Left kidney (tissue), 2 donors: ENCODE measurements around the gene CD47. TPM values are rescaled to one million over a fixed set of nuclear protein-coding genes. Genes with fewer than 3 reads are reported as not detected.

Experiments used
- DNase-seq: peaks from one replicate; pipeline ENCODE4 v3.0.0-alpha.2; 2013
- polyA plus RNA-seq: library from polyadenylated mRNA; unstranded; fragments of 120-200 nt; gene quantifications from one replicate; pipeline ENCODE4 v1.2.1, GENCODE V29; 2013; ENCODE audit not compliant: insufficient read length

The CD47 gene
- polyA plus RNA-seq, 1 donor = 90.2 TPM

DNA sequence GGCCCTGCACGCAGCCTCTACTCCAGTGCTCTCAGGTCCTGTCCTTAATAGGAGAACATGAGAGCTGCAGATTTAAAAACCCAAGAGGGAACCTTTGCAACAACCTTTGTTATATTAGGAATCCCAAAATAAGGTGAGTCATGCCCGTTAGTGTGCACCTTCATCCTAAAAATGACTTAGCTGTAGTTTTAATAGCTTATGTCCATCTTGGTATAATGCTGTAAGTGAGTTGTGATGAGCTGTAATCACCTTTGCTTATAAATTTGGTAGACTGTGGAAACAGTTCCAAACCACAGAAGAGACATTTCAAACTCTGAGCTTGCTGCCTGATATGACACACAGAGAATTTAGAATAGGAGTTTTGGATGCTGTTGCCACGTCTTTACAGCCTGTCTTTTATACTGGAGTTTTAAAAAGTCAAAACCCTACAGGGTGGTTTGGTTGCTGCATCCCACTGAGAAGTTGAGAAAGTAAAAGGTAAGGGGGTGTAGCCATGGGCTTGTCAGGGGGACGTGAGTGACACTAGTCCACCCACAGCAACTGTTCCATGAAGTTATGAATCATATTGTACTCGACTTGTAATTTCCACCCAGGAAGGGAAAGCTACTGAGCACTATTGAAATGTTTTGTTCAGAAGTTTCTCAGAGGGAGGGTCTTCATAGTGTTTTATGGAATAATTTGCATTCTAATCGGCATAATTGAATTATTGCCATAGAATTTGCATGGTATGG lies 27.4 kb upstream of the CD47 start:
- no peak for DNase-seq

DNA sequence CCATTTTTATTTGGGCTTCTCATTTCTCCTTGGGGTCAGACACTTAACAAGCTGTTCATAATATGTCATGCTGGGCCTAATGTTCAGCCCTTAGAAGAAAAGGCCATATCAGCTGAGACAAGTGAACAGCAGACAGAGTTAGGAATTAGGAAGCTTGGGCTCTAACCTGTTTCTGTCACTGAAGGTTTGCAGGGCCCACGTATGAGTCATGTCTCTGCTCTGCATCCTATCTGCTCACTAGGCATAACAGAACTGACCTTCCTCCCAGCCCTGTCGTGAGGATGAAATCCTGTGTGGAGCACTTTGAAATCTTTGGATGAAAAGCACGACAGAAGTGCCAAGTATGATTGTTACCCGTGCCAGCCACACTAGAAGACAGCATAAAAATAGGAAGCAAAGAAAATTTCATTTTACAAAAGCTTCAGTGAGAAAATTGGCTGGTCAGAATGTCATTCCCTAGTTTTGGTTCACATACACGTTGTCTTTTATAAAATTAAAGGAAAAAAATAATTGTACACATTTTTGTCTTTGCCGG lies 26.5 kb upstream of the CD47 start:
- no peak for DNase-seq

DNA sequence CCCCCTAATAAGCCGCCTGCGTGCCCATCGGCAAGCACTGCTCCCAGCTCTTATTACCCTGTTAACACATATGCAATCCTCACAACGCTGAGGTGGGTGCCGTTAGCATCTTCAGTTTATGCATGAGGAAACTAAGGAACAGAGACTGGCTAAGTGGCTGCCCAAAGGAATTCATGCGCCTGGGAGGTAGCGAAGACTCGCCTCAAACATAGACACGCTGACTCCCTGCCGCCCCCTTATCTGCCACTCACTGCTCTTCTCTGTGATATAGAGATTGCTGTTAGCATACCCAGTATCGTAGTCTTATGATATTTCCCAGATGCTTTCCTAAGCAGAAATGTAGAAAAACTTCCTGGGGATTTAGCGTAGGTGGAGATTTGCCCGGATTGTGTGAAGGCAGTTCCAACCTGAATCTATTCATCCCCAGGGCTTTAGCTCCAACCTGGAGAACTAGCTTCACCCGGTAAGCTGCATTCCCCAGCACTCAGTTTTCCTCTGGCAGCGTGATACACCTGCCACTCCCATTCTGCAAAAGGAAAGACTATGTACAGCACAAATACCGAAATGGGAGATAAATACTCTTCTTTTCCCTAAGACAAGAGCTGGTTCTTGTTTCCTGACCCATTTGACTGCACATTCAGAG lies 23.7 kb upstream of the CD47 start:
- no peak for DNase-seq

DNA sequence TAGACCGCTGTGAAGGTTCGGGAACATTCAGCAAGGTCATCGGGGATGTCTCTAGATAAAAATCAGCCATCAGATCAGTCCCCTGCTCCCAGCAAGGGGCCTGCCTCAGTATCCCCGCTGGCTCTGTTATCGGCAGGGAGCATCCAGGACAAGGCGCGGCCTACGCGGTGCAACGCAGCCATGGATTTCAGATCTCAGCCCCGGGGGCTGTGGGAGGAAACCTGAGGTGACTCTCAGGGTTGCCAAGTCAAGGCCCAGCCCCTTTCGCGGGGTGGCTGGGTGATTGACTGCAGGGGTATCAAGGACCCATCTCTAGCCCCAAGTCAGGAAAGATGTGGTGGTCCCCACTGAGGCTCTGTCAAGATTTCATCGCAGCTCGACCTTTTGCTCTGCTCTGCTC lies 23.1 kb upstream of the CD47 start:
- DNase-seq = no peak

DNA sequence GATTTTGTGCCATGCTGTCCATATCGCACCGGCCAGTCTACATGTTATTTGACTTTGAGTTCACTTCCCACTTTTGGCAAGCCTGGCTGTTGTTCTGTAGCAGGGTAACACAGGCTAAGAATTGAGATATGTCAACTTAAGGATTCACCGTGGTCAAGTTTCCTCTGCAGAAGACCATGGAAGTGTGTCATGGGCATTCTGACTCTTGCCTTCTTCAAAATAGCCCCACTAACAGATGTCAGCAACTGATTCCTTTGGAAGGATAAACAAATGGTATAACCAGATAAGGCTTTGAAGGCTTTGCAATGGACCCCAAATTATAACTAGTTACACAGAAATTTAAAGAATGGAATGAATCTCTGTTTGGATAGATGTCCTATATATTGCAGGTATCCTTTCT lies 20.1 kb upstream of the CD47 start:
- DNase-seq = no peak

DNA sequence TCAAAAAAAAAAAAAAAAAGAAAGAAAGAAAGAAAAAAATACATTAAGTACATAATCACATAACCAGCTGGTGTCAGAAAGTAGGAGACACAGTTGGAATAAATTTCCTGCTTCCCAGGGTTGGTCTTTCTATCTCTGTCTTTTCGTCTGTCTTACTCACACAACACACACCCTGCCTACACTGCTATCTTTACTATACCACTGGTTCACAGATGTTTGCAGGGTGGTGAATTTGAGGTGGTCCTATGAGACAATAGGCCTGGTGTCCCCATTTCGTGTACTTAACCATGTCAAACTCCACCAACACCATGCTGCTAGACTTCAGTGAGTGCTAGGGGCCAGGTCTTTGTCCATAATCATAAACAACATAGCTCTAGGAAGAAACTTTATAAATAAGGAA lies 17.6 kb upstream of the CD47 start:
- DNase-seq = no peak

DNA sequence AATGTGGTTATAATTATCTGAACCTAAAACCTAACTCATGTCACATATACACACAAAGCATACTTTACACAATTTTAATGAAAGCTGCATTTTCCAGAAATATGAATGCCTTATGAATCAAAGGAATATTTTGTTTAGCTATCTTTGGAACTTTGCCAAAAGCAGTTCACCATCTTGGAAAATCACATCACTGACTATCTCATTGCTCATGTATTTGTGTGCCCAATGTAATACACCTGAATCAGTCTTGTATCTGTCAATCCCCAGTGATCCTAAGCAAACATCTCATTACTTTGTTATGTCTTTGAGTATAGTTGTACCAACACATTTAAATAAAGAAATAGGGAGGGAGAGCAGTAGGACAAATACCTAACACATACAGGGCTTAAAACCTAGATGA lies 15.6 kb upstream of the CD47 start:
- no peak for DNase-seq

DNA sequence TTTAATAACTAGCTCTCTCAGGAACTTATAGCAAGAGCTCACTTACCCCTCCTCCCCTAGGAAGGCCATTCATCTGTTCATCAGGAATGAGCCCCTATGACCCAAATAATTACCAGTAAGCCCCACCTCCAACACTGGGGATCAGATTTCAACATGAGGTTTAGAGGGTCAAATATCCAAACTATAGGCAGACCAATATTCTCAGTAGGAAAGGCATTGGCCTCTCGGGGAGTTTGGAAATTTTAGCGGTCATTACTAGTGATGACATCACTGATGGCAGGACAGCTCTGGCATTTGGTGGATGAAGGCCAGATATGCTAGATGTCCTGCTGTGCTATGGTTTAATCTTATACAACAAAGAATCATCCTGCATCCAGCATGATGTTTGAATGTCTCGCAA lies 15.2 kb upstream of the CD47 start:
- DNase-seq = no peak

DNA sequence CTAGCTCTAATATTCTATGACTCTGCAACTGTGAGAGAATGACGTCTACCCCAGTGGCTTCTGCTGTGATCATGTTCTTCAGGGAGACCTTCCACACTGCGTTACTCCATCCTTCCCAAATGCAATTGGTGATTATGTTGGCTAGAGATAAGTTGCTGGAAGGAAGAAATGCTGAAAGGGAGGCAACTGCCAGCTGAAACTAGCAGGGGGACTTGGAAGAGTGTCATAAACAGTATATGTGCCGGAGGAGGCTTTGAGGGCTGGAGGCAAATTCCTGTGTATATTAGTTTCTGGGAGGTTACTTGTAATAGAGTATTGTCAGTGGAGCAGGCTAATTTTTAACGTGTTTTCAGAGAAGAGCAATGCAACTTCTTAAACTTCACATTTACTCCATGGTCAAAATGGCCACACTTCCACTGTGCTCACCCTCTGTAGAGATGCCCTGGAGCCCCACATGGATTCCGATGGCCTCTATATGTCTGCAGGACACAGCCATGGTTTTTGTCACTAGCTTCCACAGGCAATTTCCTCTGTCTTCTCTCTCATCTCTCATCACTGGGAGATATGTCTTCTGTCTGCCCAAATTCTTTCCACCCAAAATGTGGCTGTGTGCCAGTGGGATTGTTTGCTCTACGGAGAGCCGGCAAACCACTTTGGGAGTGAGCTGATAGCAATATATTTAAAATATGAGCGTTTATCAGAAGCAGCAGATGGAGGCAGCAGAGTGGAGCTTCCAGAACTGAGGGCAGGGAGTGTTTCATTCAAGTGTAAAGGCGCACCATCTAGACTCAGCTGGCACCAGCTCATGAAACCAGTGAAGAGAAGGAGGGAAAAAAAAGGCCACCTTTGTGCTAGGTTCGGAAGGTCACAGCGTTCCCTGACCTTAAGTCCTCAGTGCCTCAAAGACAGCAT lies 13.3 kb upstream of the CD47 start:
- DNase-seq = no peak

DNA sequence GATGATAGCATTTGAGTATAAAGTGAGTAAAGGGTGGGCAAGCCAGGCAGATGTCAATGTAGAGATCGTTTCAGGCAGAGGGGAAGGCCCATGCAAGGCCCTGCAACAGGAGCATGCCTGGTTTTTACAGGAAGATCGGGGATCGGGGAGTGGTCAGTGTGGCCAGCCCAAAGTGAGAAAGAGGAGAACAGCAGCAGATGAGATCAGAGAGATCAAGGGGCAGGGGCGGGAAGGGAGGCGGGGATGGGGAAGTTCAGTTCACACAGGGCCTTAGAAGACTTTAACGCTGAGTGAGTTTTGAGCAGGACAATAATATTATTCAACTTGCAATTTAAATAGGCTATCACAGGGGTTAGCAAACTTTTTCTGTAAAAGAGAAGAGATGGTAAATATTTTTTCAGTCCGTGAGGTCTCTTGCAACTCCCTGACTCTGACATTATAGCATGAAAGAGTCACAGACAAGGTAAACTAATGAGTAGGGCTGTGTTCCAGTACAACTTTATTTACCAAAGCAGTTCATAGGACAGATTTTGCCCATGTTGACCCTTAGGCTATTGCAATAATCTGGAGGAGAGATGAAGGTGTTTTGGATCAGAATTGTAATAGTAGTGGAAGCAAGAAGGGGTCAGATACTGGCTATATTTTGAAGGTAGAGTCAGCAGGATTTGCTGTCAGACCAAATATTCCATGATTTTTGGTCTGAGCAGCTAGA lies 12.4 kb upstream of the CD47 start:
- no peak for DNase-seq

DNA sequence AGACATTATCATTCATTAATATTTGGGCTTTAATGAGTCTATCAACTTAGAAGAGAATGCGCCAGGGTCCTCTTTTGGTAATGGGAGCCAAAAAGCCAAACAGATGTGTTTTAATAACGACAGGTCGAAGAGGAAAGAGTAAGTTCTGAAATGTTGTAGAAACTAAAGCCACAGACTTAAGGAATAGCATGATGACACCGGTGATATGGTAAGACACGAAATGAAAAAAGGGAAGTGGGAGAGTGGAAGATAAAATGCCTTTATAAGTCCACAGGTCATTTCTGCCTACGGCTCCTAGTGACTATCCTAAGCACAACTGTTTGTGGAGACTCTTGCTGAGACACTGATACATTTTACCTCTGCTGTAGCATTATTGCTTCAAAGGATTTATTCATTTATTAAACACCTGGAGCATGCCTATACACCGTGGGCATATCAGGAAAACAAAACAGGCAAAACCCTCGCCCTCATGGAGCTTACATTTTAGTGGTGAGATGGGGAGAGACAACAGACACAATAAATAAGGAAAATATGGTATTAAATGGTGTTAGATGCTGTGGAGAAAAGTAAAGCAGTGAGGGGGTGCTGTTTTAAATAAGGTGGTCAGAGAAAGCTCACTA lies 11.7 kb upstream of the CD47 start:
- DNase-seq = no peak

DNA sequence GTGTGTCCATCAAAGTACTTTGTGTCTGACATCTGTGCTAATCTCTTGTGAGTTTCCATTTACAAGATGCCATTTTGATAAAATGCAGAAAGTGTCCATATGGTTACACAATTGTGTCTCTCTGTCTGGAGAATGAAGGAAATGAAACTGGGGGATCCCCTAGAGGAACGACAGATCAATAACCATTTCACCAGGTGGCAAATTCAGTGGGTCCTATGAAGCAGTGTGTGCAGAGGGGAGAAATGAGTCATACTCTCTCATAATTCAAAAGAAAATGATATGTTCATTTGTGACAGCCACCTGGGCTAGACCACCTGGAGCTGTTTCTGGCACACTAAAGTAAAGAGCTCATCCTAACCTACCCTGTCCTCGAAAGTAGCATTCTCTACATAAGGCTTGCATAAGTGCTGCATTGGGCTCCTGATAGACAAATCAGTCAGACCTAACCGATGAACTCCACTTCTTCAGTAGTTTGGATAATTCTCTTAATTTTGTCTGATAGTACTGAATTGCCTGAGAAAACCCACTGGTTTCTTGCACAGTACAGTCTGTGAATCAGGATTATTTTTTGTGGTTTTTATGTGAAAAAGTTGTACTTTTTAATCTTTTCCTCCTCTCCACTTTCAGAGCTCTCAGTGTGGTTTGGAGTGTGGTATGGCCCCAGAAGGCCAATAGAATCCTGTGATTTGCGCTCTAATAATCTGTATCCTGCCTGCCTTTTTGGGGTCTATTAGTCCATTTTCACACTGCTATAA lies 10.3 kb upstream of the CD47 start:
- DNase-seq = no peak

DNA sequence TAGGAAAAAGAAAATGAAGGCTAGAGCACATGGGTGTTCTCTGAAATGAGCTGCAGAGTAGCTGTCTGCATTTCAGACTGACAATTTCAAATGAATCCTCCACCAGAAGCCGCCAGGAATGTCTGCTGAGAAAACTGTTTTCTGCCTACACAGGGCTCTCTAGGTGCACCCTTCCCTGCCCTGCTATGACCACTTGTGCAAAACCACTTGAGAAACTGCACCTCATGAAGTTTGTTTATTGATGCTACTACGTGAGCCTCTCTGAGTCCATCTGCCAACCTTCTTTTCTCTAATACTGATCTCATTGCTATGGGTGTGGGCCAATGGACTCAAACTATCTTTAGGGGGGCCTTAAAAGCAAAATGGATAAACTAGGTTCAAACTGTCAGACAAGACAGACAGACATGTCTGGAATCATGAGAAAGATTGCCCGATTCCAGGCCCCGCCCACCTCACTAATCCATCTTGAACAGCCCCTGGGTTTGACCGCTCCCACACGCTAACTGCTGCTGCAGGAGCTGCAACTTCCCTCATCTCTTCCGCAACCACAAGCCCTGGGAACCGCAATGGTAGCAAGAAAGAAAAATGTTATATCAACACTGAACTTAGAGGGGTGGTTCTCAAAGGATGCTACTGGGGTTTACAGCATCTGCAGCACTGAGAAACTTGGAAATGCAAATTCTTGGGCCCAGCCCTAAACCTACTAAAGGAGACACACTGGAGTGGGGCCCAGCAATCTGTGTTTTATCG lies 9.0 kb upstream of the CD47 start:
- DNase-seq = no peak

DNA sequence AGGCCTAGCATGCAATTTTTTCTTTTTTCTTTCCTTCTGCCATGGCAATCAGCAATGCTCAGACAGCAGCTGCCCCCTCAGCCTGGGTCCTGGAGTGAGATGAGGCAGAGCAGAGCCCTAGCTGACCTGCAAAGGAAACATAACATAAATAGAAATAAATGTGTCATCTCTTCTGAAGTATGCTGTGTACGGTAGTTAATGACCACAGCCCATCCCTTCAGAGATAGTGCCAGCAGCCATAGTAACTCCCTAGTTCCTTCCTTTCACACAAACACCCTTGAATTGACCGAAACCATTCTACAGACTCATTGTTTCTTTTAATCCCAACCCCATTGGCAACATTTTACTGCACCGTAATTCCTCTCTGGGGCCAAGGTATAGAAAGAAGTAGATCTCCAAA lies 8.4 kb upstream of the CD47 start:
- no peak for DNase-seq

DNA sequence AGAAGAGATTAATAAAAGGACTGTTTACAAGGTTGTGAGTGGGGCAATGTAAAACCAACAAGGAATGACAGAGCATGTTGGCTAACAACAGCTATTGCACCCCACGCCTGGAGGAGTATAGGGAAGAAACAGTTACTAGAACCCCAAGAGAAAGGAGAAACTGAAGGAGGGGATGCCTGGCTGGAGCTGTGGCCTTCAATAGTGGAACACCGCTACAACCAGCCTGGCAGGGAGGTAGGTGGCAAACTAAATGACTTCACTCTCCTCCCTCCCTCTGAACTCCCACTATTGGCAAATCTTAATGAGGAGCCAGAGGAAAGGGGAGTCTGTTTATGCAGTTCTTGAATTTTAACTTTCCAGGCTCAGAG lies 7.2 kb upstream of the CD47 start:
- DNase-seq = no peak

DNA sequence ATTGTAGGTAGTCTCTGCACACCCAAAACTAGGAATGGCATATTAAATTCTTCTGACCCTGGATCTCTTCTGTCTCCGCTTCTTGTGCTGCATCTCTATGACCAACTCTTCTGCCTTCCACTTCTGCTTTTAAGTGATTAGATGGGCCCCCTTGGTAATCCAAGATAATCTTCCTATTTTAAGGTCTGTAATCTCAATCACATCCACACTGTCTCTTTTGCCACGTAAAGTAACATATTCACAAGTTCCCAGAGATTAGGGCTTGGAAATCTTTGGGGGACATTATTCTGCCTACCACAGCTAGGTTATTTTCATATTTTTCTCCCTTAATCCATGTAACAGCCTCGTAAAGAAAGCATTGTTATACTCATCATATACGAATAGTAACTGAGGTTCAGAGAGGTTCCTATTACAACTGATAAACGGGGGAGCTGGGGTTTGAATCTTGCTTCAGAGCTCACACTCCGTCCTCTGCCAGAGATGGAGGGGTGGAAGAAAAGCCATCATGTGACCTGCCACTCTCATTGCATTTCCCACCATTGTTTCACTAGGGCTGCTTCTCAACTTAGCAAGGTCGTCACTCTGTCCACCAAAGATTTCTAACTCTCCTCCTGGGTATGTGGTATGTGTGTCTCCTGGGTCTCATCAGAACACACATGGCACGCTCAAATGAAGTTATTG lies 6.6 kb upstream of the CD47 start:
- no peak for DNase-seq

DNA sequence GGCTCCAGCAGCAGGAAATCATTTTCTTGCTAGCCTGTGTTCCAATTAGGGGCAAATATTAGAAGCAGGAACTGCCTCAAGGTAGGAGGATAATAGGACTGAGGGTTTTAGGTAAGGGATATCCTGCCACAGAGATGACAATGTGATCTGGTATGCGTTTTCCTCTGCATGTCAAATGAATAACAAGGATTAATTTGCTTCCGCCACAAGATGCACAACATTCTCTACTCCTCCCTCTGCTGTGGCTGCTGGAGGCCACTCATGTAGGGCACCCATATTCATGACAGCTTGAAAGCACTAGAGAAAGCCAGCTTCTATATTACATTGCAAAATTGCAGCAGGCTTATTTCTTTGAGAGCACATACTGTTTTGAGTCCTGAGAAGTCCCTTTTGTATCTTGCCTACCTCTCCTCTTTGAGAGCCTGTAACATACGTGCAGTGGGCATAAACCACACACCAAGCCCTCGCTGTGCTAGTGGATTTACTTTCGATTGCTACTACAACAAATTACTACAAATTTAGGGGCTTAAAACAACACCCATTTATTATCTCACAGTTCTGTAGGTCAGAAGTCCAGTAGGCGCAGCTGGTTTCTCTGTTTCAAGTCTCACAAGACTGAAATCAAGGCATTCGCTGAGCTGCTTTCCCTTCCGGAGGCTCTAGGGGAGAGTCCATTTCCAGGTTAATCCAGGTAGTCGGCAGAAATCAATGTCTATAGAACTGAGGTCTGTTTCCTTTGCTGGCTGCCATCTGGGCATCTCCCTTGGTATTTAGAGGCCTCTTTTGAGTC lies 5.9 kb upstream of the CD47 start:
- DNase-seq = no peak

DNA sequence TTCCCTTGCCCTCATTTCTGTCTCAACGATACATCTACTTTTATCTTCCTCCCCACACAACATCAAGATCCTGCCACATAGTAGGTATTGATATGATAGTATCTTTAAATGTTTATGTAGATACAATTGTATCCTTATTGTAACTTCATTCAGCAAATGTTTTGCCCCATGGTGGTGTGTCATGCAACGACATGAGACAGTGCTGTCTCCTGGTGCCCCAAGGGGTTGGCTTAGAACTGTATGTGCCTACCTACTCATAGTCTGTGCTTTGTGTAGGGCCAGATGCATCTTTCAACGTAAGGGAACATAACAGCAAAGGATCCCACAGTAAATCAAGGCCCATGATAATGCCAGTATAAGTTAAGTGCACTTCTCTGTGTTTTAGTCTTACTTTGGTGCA lies 2.8 kb upstream of the CD47 start:
- no peak for DNase-seq

DNA sequence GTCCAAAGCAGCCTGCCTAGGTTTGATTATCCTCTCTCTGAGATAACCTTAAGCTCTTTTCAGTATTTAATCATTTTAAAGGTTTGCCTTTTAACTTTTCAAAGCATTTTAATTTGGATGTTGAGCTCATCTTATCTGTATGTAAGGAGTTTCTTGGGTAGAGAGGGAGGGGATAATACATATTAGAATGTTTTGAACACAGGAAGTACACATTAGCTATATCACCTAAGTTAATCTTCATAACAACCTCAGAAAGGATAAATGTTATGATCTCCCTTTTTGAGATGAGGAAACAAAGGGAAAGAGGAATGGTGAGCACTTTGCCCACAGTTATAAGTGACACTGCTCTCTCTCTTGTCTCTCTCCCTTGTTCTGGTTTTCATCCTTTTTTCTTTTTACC lies 2.2 kb upstream of the CD47 start:
- no peak for DNase-seq
